ENCODE measurements around the gene RPL13A. TPM values are rescaled to one million over a fixed set of nuclear protein-coding genes. Genes with fewer than 3 reads are reported as not detected.

RPL13A gene
- total and polyA plus RNA-seq, 9 of the 15 experiments (the other 6 are each of a cell fraction or from before 2014, with no cell fraction given), result 1,744 to 5,482 (median 2,949) TPM

GRCh38 chr19:49453013-49453756 lies 34.2 kb upstream of the RPL13A start, which contains the start of gene ALDH16A1 (continued):
- TF ChIP-seq ZBTB43 (CRISPR knock-in tag; IDR thresholded peaks at IDR 0.05) (no peak), SPI1 (IDR thresholded peaks at IDR 0.05; ENCODE audit: borderline replicate concordance, low read depth, low read length) (peak; percentile 21; the same call in 1 of the 2 replicates), ZNF280B (CRISPR knock-in tag; IDR thresholded peaks at IDR 0.05) (no peak), LEF1 (IDR thresholded peaks at IDR 0.05) (no peak), BCL6 (CRISPR knock-in tag; IDR thresholded peaks at IDR 0.05) (no peak), DDX20 (tag; IDR thresholded peaks at IDR 0.05; ENCODE audit: low read depth) (no peak), HDAC3 (IDR thresholded peaks at IDR 0.05; ENCODE audit: borderline replicate concordance, partially characterized antibody) (no peak), SIRT6 (IDR thresholded peaks at IDR 0.05; ENCODE audit: low read depth, low read length) (no peak), TBP (optimal IDR thresholded peaks at IDR 0.05; ENCODE audit: low read depth, low read length) (peak; percentile 96), POLR2AphosphoS5 (IDR thresholded peaks at IDR 0.05; ENCODE audit: control insufficient read depth, insufficient read depth, low read depth, low read length) (peak; percentile 98), CCNT2 (IDR thresholded peaks at IDR 0.05; ENCODE audit: borderline replicate concordance, extremely low read depth, insufficient read length, low read depth, low read length) (no peak), SREBF2 (CRISPR knock-in tag; IDR thresholded peaks at IDR 0.05) (no peak), ZNF592 (IDR thresholded peaks at IDR 0.05) (no peak), MCM3 (IDR thresholded peaks at IDR 0.05) (no peak), CUX1 (CRISPR knock-in tag; IDR thresholded peaks at IDR 0.05) (no peak)
